Esophagus muscularis mucosa (tissue), 4 donors: Measurements from ENCODE around the gene BLCAP. TPM values are rescaled to one million over a fixed set of nuclear protein-coding genes. Genes with fewer than 3 reads are reported as not detected.

Source experiments
- DNase-seq: peaks from one replicate; pipeline ENCODE4 v3.0.0-alpha.2; 2017; ENCODE audit errors: extremely low spot score
- H3K27ac ChIP-seq, 4 donors: fragments of 200-600 bp; sonication (generic); replicated peaks in 1 of 4; 1 replicate in 3 of 4; 2 replicates in 1 of 4; pipeline ENCODE4 v1.5.1; 2016 to 2019; ENCODE audit warnings: mild to moderate bottlenecking in 1 of 4
- H3K27me3 ChIP-seq, 4 donors: fragments of 200-600 bp; sonication (generic); one replicate each; pipeline versions ENCODE4 v1.5.1 to v1.6.0; 2016 to 2019
- H3K36me3 ChIP-seq, 4 donors: fragments of 200-600 bp; sonication (generic); one replicate each; pipeline ENCODE4 v1.5.1; 2016 to 2019
- H3K4me1 ChIP-seq, 4 donors: fragments of 200-600 bp; sonication (generic); one replicate each; pipeline ENCODE4 v1.5.1; 2016 to 2019
- H3K4me3 ChIP-seq, 4 donors: fragments of 200-600 bp; sonication (generic); 1 replicate in 2 of 4; 2 replicates in 2 of 4; pipeline ENCODE4 v1.5.1; 2016 to 2019; ENCODE audit warnings: mild to moderate bottlenecking in 4 of 4, moderate library complexity in 1 of 4
- H3K9me3 ChIP-seq, 4 donors: fragments of 200-600 bp; sonication (generic); 1 replicate in 3 of 4; 2 replicates in 1 of 4; pipeline ENCODE4 v1.5.1; 2016 to 2019
- EP300 ChIP-seq: sonication (generic); formaldehyde crosslinking; IDR thresholded peaks from one replicate; pipeline ENCODE4 v1.6.1; 2017; ENCODE audit warnings: antibody characterized with exemption
- POLR2A ChIP-seq: fragments of 450-650 bp; IDR thresholded peaks from one replicate; pipeline ENCODE4 v1.6.1; 2017; ENCODE audit warnings: antibody characterized with exemption, moderate library complexity, mild to moderate bottlenecking, low read depth
- POLR2AphosphoS5 ChIP-seq, 2 donors: sonication (generic); formaldehyde crosslinking; IDR thresholded peaks; one replicate each; pipeline ENCODE4 v1.6.1; 2017; ENCODE audit warnings: antibody characterized with exemption in 2 of 2
- WGBS: methylation state at CpG from one replicate; pipeline ENCODE4 v1.1.5; 2018; 5-methylcytosine and 5-hydroxymethylcytosine counted together
- intact Hi-C: fragments of 100-400 bp; cut with DNase I; formaldehyde crosslinking; loops from one replicate; pipeline ENCODE4 v1.15.1; 2023
- total RNA-seq, 4 donors: library from RNA; depleted of rRNA; stranded (reverse); fragments of >200 nt; gene quantifications; one replicate each; pipeline versions ENCODE4 v1.1.0 to v1.2.1, GENCODE V29; 2016
- TF ChIP-seq, protein P1 (sequence below), 3 experiments: fragments of 200-600 bp in 2 of 3; fragments of 450-650 bp in 1 of 3; sonication (generic) in 2 of 3; IDR thresholded peaks; one replicate each; pipeline ENCODE4 v1.5.1; 2017 to 2019; ENCODE audit warnings: antibody characterized with exemption in 3 of 3, mild to moderate bottlenecking in 2 of 3, moderate library complexity in 1 of 3

The BLCAP gene
- total RNA-seq, 4 donors from 2014 or later: 41.9 to 59.6 (median 50.9) TPM

GRCh38 chr20:37506152-37506725, 21.4 kb downstream of the BLCAP start:
- H3K27me3 ChIP-seq: no peaks in the 10 kb centered on the region
- H3K4me1 ChIP-seq: peaks cover 0 to 23% (median 7%) of the 10 kb centered on the region in 4 donors
- DNase-seq: no peak
- WGBS: 84% methylated on average over 4 of the region's 4 CpGs
- H3K36me3 ChIP-seq: peaks cover 0 to 28% (median 16%) of the 10 kb centered on the region in 4 donors
- no peak overlapping the region for H3K27ac ChIP-seq
- H3K9me3 ChIP-seq: no peaks in the 10 kb centered on the region
- no peak overlapping the region for H3K4me3 ChIP-seq
- TF ChIP-seq EP300 (no peak), POLR2AphosphoS5 (IDR thresholded peaks at IDR 0.05) (peak in 1 of 2 donors; percentile 33)
- TF ChIP-seq, protein P1, sequence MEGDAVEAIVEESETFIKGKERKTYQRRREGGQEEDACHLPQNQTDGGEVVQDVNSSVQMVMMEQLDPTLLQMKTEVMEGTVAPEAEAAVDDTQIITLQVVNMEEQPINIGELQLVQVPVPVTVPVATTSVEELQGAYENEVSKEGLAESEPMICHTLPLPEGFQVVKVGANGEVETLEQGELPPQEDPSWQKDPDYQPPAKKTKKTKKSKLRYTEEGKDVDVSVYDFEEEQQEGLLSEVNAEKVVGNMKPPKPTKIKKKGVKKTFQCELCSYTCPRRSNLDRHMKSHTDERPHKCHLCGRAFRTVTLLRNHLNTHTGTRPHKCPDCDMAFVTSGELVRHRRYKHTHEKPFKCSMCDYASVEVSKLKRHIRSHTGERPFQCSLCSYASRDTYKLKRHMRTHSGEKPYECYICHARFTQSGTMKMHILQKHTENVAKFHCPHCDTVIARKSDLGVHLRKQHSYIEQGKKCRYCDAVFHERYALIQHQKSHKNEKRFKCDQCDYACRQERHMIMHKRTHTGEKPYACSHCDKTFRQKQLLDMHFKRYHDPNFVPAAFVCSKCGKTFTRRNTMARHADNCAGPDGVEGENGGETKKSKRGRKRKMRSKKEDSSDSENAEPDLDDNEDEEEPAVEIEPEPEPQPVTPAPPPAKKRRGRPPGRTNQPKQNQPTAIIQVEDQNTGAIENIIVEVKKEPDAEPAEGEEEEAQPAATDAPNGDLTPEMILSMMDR (IDR thresholded peaks at IDR 0.05): no peak
- intact Hi-C loops: no loop called here

- intact Hi-C loops: no loop called here
- TF ChIP-seq POLR2A (no peak), POLR2AphosphoS5 (IDR thresholded peaks at IDR 0.05) (no peak), EP300 (no peak)
- TF ChIP-seq, protein P1 (IDR thresholded peaks at IDR 0.05): no peak
- WGBS: 88% methylated on average over 7 of the region's 7 CpGs
- peaks cover 0 to 23% (median 7%) of the 10 kb centered on the region in 4 donors for H3K4me1 ChIP-seq
- H3K27ac ChIP-seq: no peak overlapping the region
- DNase-seq: no peak
- no peaks in the 10 kb centered on the region for H3K9me3 ChIP-seq
- H3K27me3 ChIP-seq: no peaks in the 10 kb centered on the region
- H3K4me3 ChIP-seq: no peak overlapping the region
- H3K36me3 ChIP-seq: peaks cover 0 to 21% (median 11%) of the 10 kb centered on the region in 4 donors
Observed at GRCh38 chr20:37505263-37506151, 22.2 kb downstream of the BLCAP start.

GRCh38 chr20:37504404-37505096, 23.1 kb downstream of the BLCAP start:
- Histone ChIP-seq H3K27me3 (no peaks in the 10 kb centered on the region), H3K27ac (no peak overlapping the region), H3K4me1 (peaks cover 0 to 23% (median 7%) of the 10 kb centered on the region in 4 donors), H3K4me3 (no peak overlapping the region), H3K36me3 (peaks cover 0 to 13% (median 6%) of the 10 kb centered on the region in 4 donors), H3K9me3 (no peaks in the 10 kb centered on the region)
- intact Hi-C loops: no loop called here
- WGBS: 62% methylated on average over 3 of the region's 3 CpGs
- TF ChIP-seq, protein P1 (IDR thresholded peaks at IDR 0.05): no peak
- TF ChIP-seq POLR2A (no peak), EP300 (no peak), POLR2AphosphoS5 (IDR thresholded peaks at IDR 0.05) (no peak)
- no peak for DNase-seq

GRCh38 chr20:37503256-37503927, 24.3 kb downstream of the BLCAP start:
- intact Hi-C loops: no loop called here
- Histone ChIP-seq H3K27ac (no peak overlapping the region), H3K4me1 (peaks cover 0 to 23% (median 7%) of the 10 kb centered on the region in 4 donors), H3K36me3 (peaks cover 0 to 3% (median under 1%) of the 10 kb centered on the region in 4 donors), H3K27me3 (no peaks in the 10 kb centered on the region), H3K4me3 (no peak overlapping the region), H3K9me3 (no peaks in the 10 kb centered on the region)
- TF ChIP-seq, protein P1 (IDR thresholded peaks at IDR 0.05): no peak
- no peak for TF ChIP-seq POLR2A
- TF ChIP-seq EP300: no peak
- TF ChIP-seq POLR2AphosphoS5 (IDR thresholded peaks at IDR 0.05): no peak
- 83% methylated on average over 3 of the region's 3 CpGs for WGBS
- no peak for DNase-seq
